Lower lobe of right lung (tissue), 2 donors: ENCODE measurements around the gene ERCC2. TPM values are rescaled to one million over a fixed set of nuclear protein-coding genes. Genes with fewer than 3 reads are reported as not detected.
"Not testable (repeated sequence)": the region's sequence is repeated elsewhere in the genome, so short reads cannot be mapped to it uniquely, and the experiment has no call there.

ENCODE experiments used
- ATAC-seq, 2 donors: fragments of 200-7000 bp; cut with Tn5 transposase; one replicate each; pipeline ENCODE4 v1.9.1; 2020 to 2022; ENCODE audit warnings: mild to moderate bottlenecking in 2 of 2, moderate library complexity in 2 of 2
- DNase-seq: peaks from one replicate; pipeline ENCODE4 v3.0.0-alpha.2; 2020
- H3K27ac ChIP-seq: fragments of 200-600 bp; one replicate; pipeline ENCODE4 v1.8.0; 2022
- H3K27me3 ChIP-seq: fragments of 200-600 bp; one replicate; pipeline ENCODE4 v1.8.0; 2022; ENCODE audit warnings: low read depth
- H3K36me3 ChIP-seq: fragments of 200-600 bp; one replicate; pipeline ENCODE4 v1.8.0; 2022; ENCODE audit warnings: mild to moderate bottlenecking
- H3K4me1 ChIP-seq: fragments of 200-600 bp; one replicate; pipeline ENCODE4 v1.8.0; 2022
- H3K4me3 ChIP-seq: fragments of 200-600 bp; one replicate; pipeline ENCODE4 v1.8.0; 2022; ENCODE audit warnings: mild to moderate bottlenecking
- H3K9me3 ChIP-seq: fragments of 200-600 bp; one replicate; pipeline ENCODE4 v1.8.0; 2022
- intact Hi-C: fragments of 100-400 bp; cut with DNase I; formaldehyde crosslinking; loops from one replicate; pipeline ENCODE4 v1.11.0; 2022
- total RNA-seq: library from RNA; stranded (reverse); fragmentation: NEBNext Ultra II Directional; extraction: Animal tissue kit (Norgen Biotek cat#: 25700); gene quantifications from one replicate; pipeline ENCODE4 v1.2.1, GENCODE V29; 2021
- TF ChIP-seq, protein P1 (sequence below): fragments of 200-600 bp; IDR thresholded peaks from one replicate; pipeline ENCODE4 v1.8.0; 2022; ENCODE audit warnings: antibody characterized with exemption, mild to moderate bottlenecking
- donor health status: DM: no; HTN: yes; CAD: no; lungs with severe emphysema.

The ERCC2 gene
- total RNA-seq, 1 donor from 2014 or later, result 14.0 TPM

DNA sequence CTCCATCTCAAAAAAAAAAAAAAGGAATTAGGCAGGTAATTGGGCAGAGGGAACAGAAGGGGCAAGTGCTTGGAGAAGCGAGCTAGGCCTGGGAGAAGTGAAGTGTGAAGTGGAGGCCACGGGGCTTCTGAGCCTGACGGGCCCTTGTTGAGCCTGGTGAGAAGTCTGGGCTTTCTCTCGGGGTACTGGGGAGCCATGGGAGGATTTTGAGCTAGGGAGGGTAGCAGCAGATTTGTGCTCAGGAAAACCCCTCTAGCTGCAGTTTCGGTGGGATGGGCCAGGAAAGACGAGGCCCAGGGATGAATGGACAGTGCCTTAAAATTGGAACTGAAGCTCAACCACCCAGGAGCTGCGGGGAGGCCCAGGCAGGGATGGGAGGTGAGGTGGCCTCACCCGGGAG lies 44.1 kb upstream of the ERCC2 start:
- no peak overlapping the region for H3K27ac ChIP-seq
- no peaks in the 10 kb centered on the region for H3K9me3 ChIP-seq
- DNase-seq (no peak), ATAC-seq (no peak)
- TF ChIP-seq, protein P1, sequence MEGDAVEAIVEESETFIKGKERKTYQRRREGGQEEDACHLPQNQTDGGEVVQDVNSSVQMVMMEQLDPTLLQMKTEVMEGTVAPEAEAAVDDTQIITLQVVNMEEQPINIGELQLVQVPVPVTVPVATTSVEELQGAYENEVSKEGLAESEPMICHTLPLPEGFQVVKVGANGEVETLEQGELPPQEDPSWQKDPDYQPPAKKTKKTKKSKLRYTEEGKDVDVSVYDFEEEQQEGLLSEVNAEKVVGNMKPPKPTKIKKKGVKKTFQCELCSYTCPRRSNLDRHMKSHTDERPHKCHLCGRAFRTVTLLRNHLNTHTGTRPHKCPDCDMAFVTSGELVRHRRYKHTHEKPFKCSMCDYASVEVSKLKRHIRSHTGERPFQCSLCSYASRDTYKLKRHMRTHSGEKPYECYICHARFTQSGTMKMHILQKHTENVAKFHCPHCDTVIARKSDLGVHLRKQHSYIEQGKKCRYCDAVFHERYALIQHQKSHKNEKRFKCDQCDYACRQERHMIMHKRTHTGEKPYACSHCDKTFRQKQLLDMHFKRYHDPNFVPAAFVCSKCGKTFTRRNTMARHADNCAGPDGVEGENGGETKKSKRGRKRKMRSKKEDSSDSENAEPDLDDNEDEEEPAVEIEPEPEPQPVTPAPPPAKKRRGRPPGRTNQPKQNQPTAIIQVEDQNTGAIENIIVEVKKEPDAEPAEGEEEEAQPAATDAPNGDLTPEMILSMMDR, result no peak
- peaks cover 12% of the 10 kb centered on the region for H3K4me1 ChIP-seq
- H3K27me3 ChIP-seq, result no peaks in the 10 kb centered on the region
- intact Hi-C loops, result no loop called here
- H3K4me3 ChIP-seq, result no peak overlapping the region
- H3K36me3 ChIP-seq, result peaks cover 76% of the 10 kb centered on the region

DNA sequence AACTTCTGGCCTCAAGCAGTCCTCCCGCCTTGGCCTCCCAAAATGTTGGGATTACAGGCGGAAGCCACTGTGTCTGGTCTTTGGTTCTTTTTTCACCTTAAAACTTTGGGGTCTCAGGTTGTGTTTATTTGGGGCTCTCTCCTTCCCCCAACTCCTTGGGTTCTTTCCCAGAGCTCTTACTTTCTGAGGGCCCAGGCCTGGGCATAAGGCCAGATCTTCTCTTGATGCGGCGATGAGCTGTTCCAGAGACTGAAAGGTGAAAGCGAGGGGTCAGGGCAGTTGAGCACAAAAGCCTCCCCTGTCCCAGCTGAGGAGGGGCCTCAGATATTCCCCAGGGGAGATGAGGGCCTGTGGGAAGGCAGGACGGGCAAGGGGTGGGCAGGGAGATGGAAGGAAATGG lies 43.1 kb upstream of the ERCC2 start:
- no peak for DNase-seq
- no peak overlapping the region for H3K27ac ChIP-seq
- intact Hi-C loops, result no loop called here
- H3K4me3 ChIP-seq, result no peak overlapping the region
- no peak for ATAC-seq
- no peaks in the 10 kb centered on the region for H3K9me3 ChIP-seq
- peaks cover 2% of the 10 kb centered on the region for H3K4me1 ChIP-seq
- H3K36me3 ChIP-seq, result peaks cover 67% of the 10 kb centered on the region
- TF ChIP-seq, protein P1, result no peak
- H3K27me3 ChIP-seq, result no peaks in the 10 kb centered on the region

DNA sequence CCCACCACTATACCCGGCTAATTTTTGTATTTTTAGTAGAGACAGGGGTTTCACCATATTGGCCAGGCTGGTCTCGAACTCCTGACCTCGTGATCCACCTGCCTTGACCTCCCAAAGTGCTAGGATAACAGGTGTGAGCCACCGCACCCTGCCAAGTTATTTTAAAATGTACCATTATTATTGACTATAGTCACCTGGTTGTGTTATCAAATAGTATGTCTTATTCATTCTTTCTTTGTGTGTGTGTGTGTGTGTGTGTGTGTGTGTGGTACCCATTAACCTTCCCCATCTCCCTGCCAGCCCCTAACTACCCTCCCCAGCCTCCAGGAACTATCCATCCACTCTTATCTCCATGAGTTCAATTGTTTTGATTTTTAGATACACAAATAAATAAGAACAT lies 40.0 kb upstream of the ERCC2 start:
- DNase-seq, H3K9me3 ChIP-seq, H3K4me3 ChIP-seq, H3K27ac ChIP-seq, intact Hi-C loops, H3K27me3 ChIP-seq, ATAC-seq: not testable (repeated sequence)
- Histone ChIP-seq H3K4me1 (peaks cover 13% of the 10 kb centered on the region), H3K36me3 (peaks cover 36% of the 10 kb centered on the region)

DNA sequence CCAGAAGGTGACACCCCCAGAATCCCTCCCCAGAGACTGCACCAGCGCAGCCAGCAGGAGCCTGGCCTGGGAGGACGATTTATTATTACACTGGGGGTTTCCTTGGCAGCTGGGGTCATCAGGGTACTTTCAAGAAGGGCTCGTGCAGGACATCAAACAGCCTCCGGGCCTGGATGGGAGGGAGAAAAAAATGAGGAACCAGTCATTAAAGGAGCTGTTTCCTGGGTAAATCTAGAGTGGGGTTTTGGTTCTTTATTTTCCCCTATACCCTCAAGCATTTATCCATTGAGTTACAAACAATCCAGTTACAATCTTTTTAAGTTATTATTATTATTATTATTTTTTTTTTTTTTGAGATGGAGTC lies 39.2 kb upstream of the ERCC2 start:
- H3K4me3 ChIP-seq, result no peak overlapping the region
- no peaks in the 10 kb centered on the region for H3K9me3 ChIP-seq
- peaks cover 30% of the 10 kb centered on the region for H3K36me3 ChIP-seq
- peaks cover 21% of the 10 kb centered on the region for H3K4me1 ChIP-seq
- ATAC-seq (no peak), DNase-seq (no peak)
- TF ChIP-seq, protein P1, result no peak
- no peak overlapping the region for H3K27ac ChIP-seq
- intact Hi-C loops, result no loop called here
- no peaks in the 10 kb centered on the region for H3K27me3 ChIP-seq

DNA sequence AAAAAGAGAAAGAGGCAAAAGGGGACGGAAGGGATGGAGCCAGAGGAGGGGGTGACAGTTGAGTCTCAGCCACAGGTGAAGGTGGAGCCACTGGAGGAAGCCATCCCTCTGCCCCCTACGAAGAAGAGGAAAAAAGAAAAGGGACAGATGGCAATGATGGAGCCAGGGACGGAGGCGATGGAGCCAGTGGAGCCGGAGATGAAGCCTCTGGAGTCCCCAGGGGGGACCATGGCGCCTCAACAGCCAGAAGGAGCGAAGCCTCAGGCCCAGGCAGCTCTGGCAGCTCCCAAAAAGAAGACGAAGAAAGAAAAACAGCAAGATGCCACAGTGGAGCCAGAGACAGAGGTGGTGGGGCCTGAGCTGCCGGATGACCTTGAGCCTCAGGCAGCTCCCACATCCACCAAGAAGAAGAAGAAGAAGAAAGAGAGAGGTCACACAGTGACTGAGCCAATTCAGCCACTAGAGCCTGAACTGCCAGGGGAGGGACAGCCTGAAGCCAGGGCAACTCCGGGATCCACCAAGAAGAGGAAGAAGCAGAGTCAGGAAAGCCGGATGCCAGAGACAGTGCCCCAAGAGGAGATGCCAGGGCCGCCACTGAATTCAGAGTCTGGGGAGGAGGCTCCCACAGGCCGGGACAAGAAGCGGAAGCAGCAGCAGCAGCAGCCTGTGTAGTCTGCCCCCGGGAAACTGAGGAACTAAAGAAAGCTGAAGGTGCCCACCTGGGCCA lies 38.6 kb upstream of the ERCC2 start:
- Histone ChIP-seq H3K36me3 (peaks cover 25% of the 10 kb centered on the region), H3K27ac (no peak overlapping the region), H3K4me3 (no peak overlapping the region), H3K4me1 (peaks cover 27% of the 10 kb centered on the region), H3K27me3 (peaks cover 3% of the 10 kb centered on the region), H3K9me3 (no peaks in the 10 kb centered on the region)
- intact Hi-C loops, result no loop called here
- ATAC-seq (no peak), DNase-seq (no peak)
- TF ChIP-seq, protein P1, result no peak

DNA sequence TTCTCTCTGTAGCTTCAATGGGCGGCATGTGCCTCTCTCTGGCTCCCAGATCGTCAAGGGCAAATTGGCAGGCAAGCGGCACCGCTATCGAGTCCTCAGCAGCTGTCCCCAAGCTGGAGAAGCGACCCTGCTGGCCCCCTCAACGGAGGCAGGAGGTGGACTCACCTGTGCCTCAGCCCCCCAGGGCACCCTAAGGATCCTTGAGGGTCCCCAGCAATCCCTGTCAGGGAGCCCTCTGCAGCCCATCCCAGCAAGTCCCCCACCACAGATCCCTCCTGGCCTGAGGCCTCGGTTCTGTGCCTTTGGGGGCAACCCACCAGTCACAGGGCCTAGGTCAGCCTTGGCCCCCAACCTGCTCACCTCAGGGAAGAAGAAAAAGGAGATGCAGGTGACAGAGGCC lies 37.7 kb upstream of the ERCC2 start:
- no peak overlapping the region for H3K4me3 ChIP-seq
- H3K27ac ChIP-seq, result no peak overlapping the region
- no peaks in the 10 kb centered on the region for H3K9me3 ChIP-seq
- peaks cover 16% of the 10 kb centered on the region for H3K36me3 ChIP-seq
- peaks cover 35% of the 10 kb centered on the region for H3K4me1 ChIP-seq
- peaks cover 4% of the 10 kb centered on the region for H3K27me3 ChIP-seq
- DNase-seq (peak; percentile 48), ATAC-seq (no peak)
- intact Hi-C loops, result no loop called here
- TF ChIP-seq, protein P1, result no peak

DNA sequence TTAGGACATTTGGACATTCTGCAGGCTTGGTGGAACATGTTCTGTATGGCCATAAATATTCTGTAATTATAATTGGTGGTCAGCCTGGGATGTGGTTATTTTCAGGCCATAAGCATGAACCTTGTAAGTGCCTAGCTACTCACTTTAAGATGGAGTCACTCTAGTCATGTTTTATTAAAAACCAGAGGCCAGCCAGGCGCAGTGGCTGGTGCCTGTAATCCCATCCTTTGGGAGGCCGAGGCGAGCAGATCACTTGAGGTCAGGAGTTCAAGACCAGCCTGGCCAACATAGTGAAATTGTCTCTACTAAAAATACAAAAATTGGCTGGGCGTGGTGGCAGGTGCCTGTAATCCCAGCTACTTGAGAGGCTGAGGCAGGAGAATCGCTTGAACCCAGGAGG lies 37.2 kb upstream of the ERCC2 start:
- H3K4me1 ChIP-seq, result peaks cover 41% of the 10 kb centered on the region

More for the DNA sequence above, 37.2 kb upstream of the ERCC2 start:
- Histone ChIP-seq H3K36me3 (peaks cover 11% of the 10 kb centered on the region), H3K4me3 (peak overlapping the region; percentile 76)
- DNase-seq, H3K27me3 ChIP-seq, intact Hi-C loops, ATAC-seq, H3K27ac ChIP-seq, H3K9me3 ChIP-seq: not testable (repeated sequence)
